OCI-LY7 (cell line): ENCODE results near the gene WASHC2C.

Experiments
- EZH2phosphoT487 ChIP-seq: fragments of 200-600 bp; sonication (generic); IDR thresholded peaks from 2 replicates; pipeline ENCODE4 v1.6.1; 2018; ENCODE audit warnings: low read depth, borderline replicate concordance, mild to moderate bottlenecking, mixed run types, antibody characterized with exemption, low read length, moderate library complexity, mixed read lengths
- TF ChIP-seq, protein P1 (sequence below): fragments of 200-600 bp; sonication (generic); conservative IDR thresholded peaks from 2 replicates; pipeline ENCODE4 v1.5.1; 2014; ENCODE audit warnings: mild to moderate bottlenecking, antibody characterized with exemption, low read length, moderate library complexity, mixed read lengths

GRCh38 chr10:45817912-45818311 lies 90.8 kb downstream of the WASHC2C start:
- TF ChIP-seq, protein P1, sequence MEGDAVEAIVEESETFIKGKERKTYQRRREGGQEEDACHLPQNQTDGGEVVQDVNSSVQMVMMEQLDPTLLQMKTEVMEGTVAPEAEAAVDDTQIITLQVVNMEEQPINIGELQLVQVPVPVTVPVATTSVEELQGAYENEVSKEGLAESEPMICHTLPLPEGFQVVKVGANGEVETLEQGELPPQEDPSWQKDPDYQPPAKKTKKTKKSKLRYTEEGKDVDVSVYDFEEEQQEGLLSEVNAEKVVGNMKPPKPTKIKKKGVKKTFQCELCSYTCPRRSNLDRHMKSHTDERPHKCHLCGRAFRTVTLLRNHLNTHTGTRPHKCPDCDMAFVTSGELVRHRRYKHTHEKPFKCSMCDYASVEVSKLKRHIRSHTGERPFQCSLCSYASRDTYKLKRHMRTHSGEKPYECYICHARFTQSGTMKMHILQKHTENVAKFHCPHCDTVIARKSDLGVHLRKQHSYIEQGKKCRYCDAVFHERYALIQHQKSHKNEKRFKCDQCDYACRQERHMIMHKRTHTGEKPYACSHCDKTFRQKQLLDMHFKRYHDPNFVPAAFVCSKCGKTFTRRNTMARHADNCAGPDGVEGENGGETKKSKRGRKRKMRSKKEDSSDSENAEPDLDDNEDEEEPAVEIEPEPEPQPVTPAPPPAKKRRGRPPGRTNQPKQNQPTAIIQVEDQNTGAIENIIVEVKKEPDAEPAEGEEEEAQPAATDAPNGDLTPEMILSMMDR, result no peak
- no peak for TF ChIP-seq EZH2phosphoT487
